Measurements from ENCODE around the gene WDFY1. TPM values are rescaled to one million over a fixed set of nuclear protein-coding genes. Genes with fewer than 3 reads are reported as not detected.

WDFY1 gene
- total RNA-seq, 3 donors from 2014 or later = 49.0 to 66.7 (median 65.8) TPM

DNA sequence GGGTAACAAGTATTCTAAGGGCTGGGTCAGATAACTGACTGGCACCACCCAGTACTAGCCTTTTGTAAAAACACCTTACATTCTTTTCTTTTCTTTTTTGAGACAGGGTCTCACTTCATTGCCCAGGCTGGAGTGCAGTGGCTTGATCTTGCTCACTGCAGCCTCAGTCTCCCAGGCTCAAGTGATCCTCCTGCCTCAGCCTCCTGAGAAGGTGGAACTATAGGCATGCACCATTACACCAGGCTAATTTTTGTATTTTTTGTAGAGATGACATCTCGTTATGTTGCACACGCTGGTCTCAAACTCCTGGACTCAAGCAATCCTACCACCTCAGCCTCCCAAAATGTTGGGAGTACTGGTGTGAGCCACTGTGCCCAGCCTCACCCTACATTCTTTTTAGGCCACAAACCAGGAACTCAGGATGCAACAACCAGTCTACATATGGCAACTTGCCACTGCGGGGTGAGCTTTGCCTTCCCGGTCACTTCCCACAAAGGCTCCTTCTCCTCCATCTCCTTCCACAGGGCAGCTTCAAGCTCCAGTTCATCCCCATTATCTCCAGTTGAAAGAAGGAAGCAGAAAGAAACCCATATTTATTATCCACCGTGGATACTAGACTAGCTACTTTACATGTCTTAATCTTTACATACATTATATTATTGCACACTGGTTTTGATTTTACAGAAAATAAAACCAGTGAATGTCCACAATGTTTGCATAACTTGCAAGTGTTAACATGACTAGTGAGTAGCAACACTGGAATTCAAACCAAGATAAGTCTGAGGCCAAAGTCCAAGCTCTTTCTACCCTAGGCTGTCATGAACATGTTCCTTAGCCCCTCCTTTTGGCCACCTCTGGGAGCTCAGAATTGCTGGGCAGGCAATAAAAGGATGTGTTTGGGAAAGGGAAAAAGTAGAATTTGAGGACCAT is 84.1 kb downstream of the WDFY1 start:
- TF ChIP-seq CTCF (IDR thresholded peaks at IDR 0.05) = no peak
- no peak overlapping the region for H3K4me3 ChIP-seq
- peak; percentile 96 for ATAC-seq
- DNase-seq = peak in 2 of 3 donors; percentile 57 to 74
- H3K9me3 ChIP-seq = no peaks in the 10 kb centered on the region
- peaks cover 12% of the 10 kb centered on the region for H3K4me1 ChIP-seq (ENCODE audit: low read depth)
- intact Hi-C loops (cut with DNase I, micrococcal nuclease) = no loop called here
- H3K36me3 ChIP-seq (ENCODE audit: low read depth) = no peaks in the 10 kb centered on the region

- DNase-seq = no peak
- no peaks in the 10 kb centered on the region for H3K9me3 ChIP-seq
- H3K36me3 ChIP-seq (ENCODE audit: low read depth) = no peaks in the 10 kb centered on the region
- H3K4me3 ChIP-seq = no peak overlapping the region
- peaks cover 12% of the 10 kb centered on the region for H3K4me1 ChIP-seq (ENCODE audit: low read depth)
- intact Hi-C loops (cut with DNase I, micrococcal nuclease) = no loop called here
- TF ChIP-seq CTCF (IDR thresholded peaks at IDR 0.05) = no peak
- ATAC-seq = no peak
Observed at GRCh38 chr2:223859070-223859469, 86.1 kb downstream of the WDFY1 start.

GRCh38 chr2:223856584-223856983 is 88.6 kb downstream of the WDFY1 start:
- Histone ChIP-seq H3K4me1 (ENCODE audit: low read depth) (peaks cover 6% of the 10 kb centered on the region), H3K36me3 (ENCODE audit: low read depth) (no peaks in the 10 kb centered on the region), H3K4me3 (no peak overlapping the region), H3K9me3 (no peaks in the 10 kb centered on the region)
- no peak for TF ChIP-seq CTCF (IDR thresholded peaks at IDR 0.05)
- DNase-seq (no peak), ATAC-seq (no peak)
- intact Hi-C loops (cut with DNase I, micrococcal nuclease) = no loop called here

GRCh38 chr2:223856021-223856420 is 89.1 kb downstream of the WDFY1 start:
- no peaks in the 10 kb centered on the region for H3K9me3 ChIP-seq
- peaks cover 4% of the 10 kb centered on the region for H3K4me1 ChIP-seq (ENCODE audit: low read depth)
- no peak for TF ChIP-seq CTCF (IDR thresholded peaks at IDR 0.05)
- DNase-seq (no peak), ATAC-seq (no peak)
- intact Hi-C loops (cut with DNase I, micrococcal nuclease) = no loop called here
- H3K4me3 ChIP-seq = no peak overlapping the region
- no peaks in the 10 kb centered on the region for H3K36me3 ChIP-seq (ENCODE audit: low read depth)

GRCh38 chr2:223855426-223855825 is 89.7 kb downstream of the WDFY1 start:
- Histone ChIP-seq H3K4me1 (ENCODE audit: low read depth) (no peaks in the 10 kb centered on the region), H3K9me3 (no peaks in the 10 kb centered on the region), H3K4me3 (no peak overlapping the region), H3K36me3 (ENCODE audit: low read depth) (no peaks in the 10 kb centered on the region)
- DNase-seq (no peak), ATAC-seq (no peak)
- TF ChIP-seq CTCF (IDR thresholded peaks at IDR 0.05) = no peak
- intact Hi-C loops (cut with DNase I, micrococcal nuclease) = no loop called here
